Measurements from ENCODE around the gene GOLGA6C. TPM values are rescaled to one million over a fixed set of nuclear protein-coding genes. Genes with fewer than 3 reads are reported as not detected.
"Not testable (repeated sequence)": the region's sequence is repeated elsewhere in the genome, so short reads cannot be mapped to it uniquely, and the experiment has no call there.

The GOLGA6C gene
- total RNA-seq, 1 donor from 2014 or later, result not detected

GRCh38 chr15:75302753-75303152, 44.6 kb downstream of the GOLGA6C start:
- intact Hi-C loops (cut with DNase I); DNase-seq (ENCODE audit: low spot score); ATAC-seq: not testable (repeated sequence)

- no peak for DNase-seq (ENCODE audit: low spot score)
- no peak for ATAC-seq
- intact Hi-C loops (cut with DNase I), result no loop called here
Observed at GRCh38 chr15:75306188-75306587, 48.1 kb downstream of the GOLGA6C start.

GRCh38 chr15:75307778-75308390, 49.8 kb downstream of the GOLGA6C start:
- DNase-seq (ENCODE audit: low spot score), result no peak
- intact Hi-C loops (cut with DNase I), result no loop called here
- peak; percentile 28 for ATAC-seq

- DNase-seq (ENCODE audit: low spot score), result no peak
- ATAC-seq, result no peak
- intact Hi-C loops (cut with DNase I), result no loop called here
Observed at GRCh38 chr15:75309711-75310110, 51.6 kb downstream of the GOLGA6C start.

GRCh38 chr15:75312548-75312947, 54.4 kb downstream of the GOLGA6C start:
- ATAC-seq; DNase-seq (ENCODE audit: low spot score); intact Hi-C loops (cut with DNase I): not testable (repeated sequence)

GRCh38 chr15:75313116-75313845, 55.1 kb downstream of the GOLGA6C start:
- DNase-seq (ENCODE audit: low spot score), result no peak

GRCh38 chr15:75314552-75315290, 56.6 kb downstream of the GOLGA6C start:
- intact Hi-C loops (cut with DNase I), result no loop called here
- DNase-seq (ENCODE audit: low spot score) (no peak), ATAC-seq (no peak)

More at GRCh38 chr15:75313116-75313845, 55.1 kb downstream of the GOLGA6C start:
- intact Hi-C loops (cut with DNase I), result no loop called here
- ATAC-seq, result no peak

GRCh38 chr15:75319231-75319897, 61.2 kb downstream of the GOLGA6C start:
- intact Hi-C loops (cut with DNase I); ATAC-seq; DNase-seq (ENCODE audit: low spot score): not testable (repeated sequence)

Other genes starting within 250 kb of the GOLGA6C start
- 20.4 TPM for gene PPCDC, start 234.7 kb upstream of the GOLGA6C start, total RNA-seq
- 25.5 TPM for gene C15orf39, start 56.5 kb upstream of the GOLGA6C start, total RNA-seq
- 0.18 TPM for gene GOLGA6D, start 24.5 kb downstream of the GOLGA6C start, total RNA-seq
- gene COMMD4, start 77.7 kb downstream of the GOLGA6C start, total RNA-seq, result 36.8 TPM
- 51.6 TPM for gene NEIL1, start 88.7 kb downstream of the GOLGA6C start, total RNA-seq
- 231 TPM for gene MAN2C1, start 110.3 kb downstream of the GOLGA6C start, total RNA-seq
- 73.6 TPM for gene SIN3A, start 193.4 kb downstream of the GOLGA6C start, total RNA-seq